Lower leg skin (tissue), 3 donors: ENCODE data around the gene THSD4.

ENCODE experiments used
- POLR2A ChIP-seq, 2 donors: fragments of 450-650 bp; IDR thresholded peaks; one replicate each; pipeline ENCODE4 v1.6.1; 2016 to 2017; ENCODE audit warnings: antibody characterized with exemption in 2 of 2, mild to moderate bottlenecking in 1 of 2, moderate library complexity in 1 of 2
- TF ChIP-seq, protein P1 (sequence below), 3 donors: fragments of 450-650 bp; IDR thresholded peaks; one replicate each; pipeline ENCODE4 v1.5.1; 2016; ENCODE audit warnings: antibody characterized with exemption in 3 of 3, mild to moderate bottlenecking in 3 of 3, moderate library complexity in 2 of 3

DNA sequence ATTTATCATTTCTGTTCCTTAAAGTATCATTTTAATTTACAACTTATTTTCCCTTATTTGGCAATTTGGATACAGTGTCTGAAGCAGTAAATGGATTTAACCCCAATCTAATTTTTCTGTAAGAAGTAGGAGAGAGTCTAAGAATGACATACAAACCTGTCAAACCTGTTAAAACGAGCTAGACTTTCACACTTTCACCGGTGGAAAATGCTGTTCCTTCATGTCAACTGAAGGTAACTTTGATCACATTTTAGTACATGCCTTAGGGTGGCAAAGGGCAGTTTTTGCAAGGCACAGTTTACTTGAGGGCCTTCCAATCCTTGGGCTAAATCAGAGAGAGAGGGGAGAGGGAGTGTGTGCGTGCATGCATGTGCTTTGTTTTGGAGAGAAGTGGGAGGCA lies 221.4 kb downstream of the THSD4 start:
- TF ChIP-seq, protein P1, sequence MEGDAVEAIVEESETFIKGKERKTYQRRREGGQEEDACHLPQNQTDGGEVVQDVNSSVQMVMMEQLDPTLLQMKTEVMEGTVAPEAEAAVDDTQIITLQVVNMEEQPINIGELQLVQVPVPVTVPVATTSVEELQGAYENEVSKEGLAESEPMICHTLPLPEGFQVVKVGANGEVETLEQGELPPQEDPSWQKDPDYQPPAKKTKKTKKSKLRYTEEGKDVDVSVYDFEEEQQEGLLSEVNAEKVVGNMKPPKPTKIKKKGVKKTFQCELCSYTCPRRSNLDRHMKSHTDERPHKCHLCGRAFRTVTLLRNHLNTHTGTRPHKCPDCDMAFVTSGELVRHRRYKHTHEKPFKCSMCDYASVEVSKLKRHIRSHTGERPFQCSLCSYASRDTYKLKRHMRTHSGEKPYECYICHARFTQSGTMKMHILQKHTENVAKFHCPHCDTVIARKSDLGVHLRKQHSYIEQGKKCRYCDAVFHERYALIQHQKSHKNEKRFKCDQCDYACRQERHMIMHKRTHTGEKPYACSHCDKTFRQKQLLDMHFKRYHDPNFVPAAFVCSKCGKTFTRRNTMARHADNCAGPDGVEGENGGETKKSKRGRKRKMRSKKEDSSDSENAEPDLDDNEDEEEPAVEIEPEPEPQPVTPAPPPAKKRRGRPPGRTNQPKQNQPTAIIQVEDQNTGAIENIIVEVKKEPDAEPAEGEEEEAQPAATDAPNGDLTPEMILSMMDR (IDR thresholded peaks at IDR 0.05), result no peak
- no peak for TF ChIP-seq POLR2A (IDR thresholded peaks at IDR 0.05)
